Chondrocyte (in vitro differentiated cells): ENCODE measurements around the gene GRK5. TPM values are rescaled to one million over a fixed set of nuclear protein-coding genes. Genes with fewer than 3 reads are reported as not detected.

Experiments used
- DNase-seq: peaks from one replicate; pipeline ENCODE4 v3.0.0; 2021; ENCODE audit warnings: mixed read lengths, low spot score
- H3K27ac Mint-ChIP-seq: one replicate; pipeline ENCODE4 v1.8.0; 2021; ENCODE audit warnings: mild to moderate bottlenecking, moderate library complexity, mixed read lengths; ENCODE audit not compliant: unreplicated experiment
- H3K27me3 Mint-ChIP-seq: 2 replicates; pipeline ENCODE4 v1.8.0; 2021; ENCODE audit warnings: low read depth, mixed read lengths
- H3K36me3 Mint-ChIP-seq: 2 replicates; pipeline ENCODE4 v1.8.0; 2021; ENCODE audit warnings: low read depth, mixed read lengths
- H3K4me1 Mint-ChIP-seq: 2 replicates; pipeline ENCODE4 v1.8.0; 2021; ENCODE audit warnings: low read depth, mild to moderate bottlenecking, mixed read lengths
- H3K4me3 Mint-ChIP-seq: one replicate; pipeline ENCODE4 v1.8.0; 2021; ENCODE audit warnings: mild to moderate bottlenecking, moderate library complexity, mixed read lengths; ENCODE audit not compliant: unreplicated experiment
- H3K9me3 Mint-ChIP-seq: 2 replicates; pipeline ENCODE4 v1.8.0; 2021; ENCODE audit warnings: low read depth, mixed read lengths
- total RNA-seq: library from RNA; stranded (reverse); gene quantifications from 3 replicates; pipeline ENCODE4 v1.2.1, GENCODE V29; 2021
- TF ChIP-seq, protein P1 (sequence below): fragments of 200-600 bp; sonication (generic); IDR thresholded peaks from 2 replicates; pipeline ENCODE4 v1.5.0; 2021; ENCODE audit warnings: antibody characterized with exemption, mild to moderate bottlenecking, moderate library complexity

Gene GRK5
- total RNA-seq, 1 donor from 2014 or later, result 16.4 TPM

DNA sequence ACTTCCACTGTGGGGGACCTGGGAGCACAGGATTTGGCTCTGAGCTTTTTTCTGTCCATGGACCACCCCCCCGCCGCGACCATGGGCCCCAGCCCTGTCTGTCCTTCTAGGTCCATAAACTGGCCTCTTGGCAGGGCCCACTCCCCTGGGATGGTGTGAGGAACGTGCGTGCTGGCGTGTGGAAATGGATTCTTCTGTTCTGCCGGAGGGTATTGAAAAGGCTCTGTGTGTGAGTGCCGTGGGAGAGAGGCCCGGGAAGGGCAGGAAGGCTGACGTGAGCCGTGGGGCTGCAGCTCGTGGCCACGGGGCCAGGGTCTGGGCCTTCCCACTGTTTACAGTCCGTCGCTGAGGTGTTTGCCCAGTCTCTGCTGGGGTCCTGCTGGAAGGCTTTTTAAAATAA is 123.7 kb downstream of the GRK5 start:
- Mint-ChIP-seq H3K36me3 (peaks cover 4% of the 10 kb centered on the region), H3K27ac (peak overlapping the region; percentile 9), H3K27me3 (no peaks in the 10 kb centered on the region), H3K4me1 (peaks cover 4% of the 10 kb centered on the region), H3K4me3 (no peak overlapping the region), H3K9me3 (no peaks in the 10 kb centered on the region)
- TF ChIP-seq, protein P1, sequence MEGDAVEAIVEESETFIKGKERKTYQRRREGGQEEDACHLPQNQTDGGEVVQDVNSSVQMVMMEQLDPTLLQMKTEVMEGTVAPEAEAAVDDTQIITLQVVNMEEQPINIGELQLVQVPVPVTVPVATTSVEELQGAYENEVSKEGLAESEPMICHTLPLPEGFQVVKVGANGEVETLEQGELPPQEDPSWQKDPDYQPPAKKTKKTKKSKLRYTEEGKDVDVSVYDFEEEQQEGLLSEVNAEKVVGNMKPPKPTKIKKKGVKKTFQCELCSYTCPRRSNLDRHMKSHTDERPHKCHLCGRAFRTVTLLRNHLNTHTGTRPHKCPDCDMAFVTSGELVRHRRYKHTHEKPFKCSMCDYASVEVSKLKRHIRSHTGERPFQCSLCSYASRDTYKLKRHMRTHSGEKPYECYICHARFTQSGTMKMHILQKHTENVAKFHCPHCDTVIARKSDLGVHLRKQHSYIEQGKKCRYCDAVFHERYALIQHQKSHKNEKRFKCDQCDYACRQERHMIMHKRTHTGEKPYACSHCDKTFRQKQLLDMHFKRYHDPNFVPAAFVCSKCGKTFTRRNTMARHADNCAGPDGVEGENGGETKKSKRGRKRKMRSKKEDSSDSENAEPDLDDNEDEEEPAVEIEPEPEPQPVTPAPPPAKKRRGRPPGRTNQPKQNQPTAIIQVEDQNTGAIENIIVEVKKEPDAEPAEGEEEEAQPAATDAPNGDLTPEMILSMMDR, result no peak
- DNase-seq, result no peak

DNA sequence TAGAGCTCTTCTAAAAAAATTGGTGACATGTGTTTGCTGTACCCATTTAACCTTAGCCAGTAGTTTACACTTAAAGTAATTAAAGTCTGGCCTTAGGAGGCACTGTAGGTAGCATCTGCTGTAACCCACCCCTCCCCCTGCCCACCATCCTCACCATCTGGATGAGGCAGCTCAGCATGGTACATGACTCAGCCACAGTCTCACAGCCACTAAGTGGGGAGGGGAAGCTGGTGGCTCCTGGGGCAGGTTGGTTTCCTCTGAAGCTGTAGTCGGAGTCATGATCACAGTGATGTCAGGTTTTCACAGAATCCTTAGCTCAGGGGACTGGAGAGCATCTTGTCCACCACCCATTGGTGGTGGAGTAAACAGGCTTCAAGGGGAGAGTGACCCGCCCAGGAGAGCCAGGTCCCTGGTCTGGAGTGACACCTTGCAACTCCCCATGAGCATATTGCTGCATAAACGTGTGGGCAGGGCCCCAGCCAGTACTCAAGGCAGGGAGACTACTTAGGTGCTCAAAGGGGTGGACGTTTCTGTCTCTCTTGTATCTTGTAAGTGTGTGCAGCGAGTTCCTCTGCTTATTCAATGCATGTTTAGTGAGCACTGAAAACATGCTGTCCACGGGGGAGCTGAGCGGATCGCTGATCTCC is 125.9 kb downstream of the GRK5 start:
- H3K36me3 Mint-ChIP-seq, result peaks cover 6% of the 10 kb centered on the region
- no peak for DNase-seq
- H3K4me3 Mint-ChIP-seq, result no peak overlapping the region
- H3K4me1 Mint-ChIP-seq, result peaks cover 8% of the 10 kb centered on the region
- H3K27ac Mint-ChIP-seq, result no peak overlapping the region
- no peaks in the 10 kb centered on the region for H3K27me3 Mint-ChIP-seq
- no peaks in the 10 kb centered on the region for H3K9me3 Mint-ChIP-seq
- TF ChIP-seq, protein P1, result no peak

DNA sequence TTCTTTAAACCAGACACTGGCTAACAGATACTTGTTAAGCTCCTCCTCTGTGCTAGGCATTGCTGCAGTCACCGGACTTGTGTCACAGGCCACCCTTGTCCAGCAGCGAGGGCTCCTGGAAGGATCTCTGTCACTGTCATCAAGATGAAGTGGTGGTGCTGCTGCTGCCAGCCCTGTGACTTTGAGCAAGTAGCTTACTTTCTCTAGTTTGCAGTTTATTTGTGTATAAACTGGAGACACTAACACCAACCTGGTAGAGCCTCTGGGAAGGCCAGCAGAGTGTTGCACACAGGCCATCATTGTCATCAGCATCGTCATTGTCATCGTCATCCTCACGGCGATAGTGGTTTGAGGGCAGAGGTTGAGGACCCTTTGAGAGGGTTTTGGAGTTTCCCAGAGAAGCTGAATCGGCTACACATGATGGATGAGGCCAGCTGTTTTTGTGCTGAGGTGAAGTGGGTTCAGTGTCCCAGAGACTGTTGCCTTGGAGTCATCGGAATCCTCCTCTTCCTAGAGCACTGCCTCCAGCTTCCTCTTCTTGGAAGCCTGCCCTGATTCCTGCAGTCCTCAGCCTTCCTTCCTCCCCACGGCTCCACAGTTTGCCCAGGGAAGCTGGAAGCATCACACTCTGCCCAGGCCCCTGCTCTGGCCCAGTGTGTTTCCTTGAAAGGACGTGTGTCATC is 128.4 kb downstream of the GRK5 start:
- H3K27ac Mint-ChIP-seq, result no peak overlapping the region
- H3K27me3 Mint-ChIP-seq, result no peaks in the 10 kb centered on the region

DNA sequence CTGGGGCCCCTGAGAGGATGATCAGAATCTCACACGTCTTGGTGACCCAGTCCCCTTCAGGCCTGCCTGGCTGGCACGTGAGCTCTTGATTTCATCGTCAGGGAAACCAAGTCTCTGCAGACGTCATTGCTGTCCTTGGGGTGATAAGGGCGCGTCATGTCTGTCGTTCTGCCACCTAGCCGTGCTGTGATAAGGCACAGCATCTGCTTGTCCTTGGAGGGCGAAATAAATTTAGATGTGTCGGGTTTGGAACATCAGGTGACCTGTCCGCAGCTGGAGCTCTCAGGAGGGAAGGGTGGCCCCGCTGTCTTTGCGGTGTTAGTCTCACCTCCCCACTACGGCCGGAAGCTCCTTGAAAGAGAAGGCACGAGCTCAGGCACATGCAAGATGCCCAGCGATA is 129.2 kb downstream of the GRK5 start:
- H3K4me1 Mint-ChIP-seq, result peaks cover 16% of the 10 kb centered on the region
- DNase-seq, result no peak

More for the DNA sequence above, 128.4 kb downstream of the GRK5 start:
- TF ChIP-seq, protein P1, result no peak
- H3K4me1 Mint-ChIP-seq, result peaks cover 12% of the 10 kb centered on the region
- H3K36me3 Mint-ChIP-seq, result peaks cover 6% of the 10 kb centered on the region
- H3K4me3 Mint-ChIP-seq, result no peak overlapping the region
- H3K9me3 Mint-ChIP-seq, result no peaks in the 10 kb centered on the region
- DNase-seq, result no peak

DNA sequence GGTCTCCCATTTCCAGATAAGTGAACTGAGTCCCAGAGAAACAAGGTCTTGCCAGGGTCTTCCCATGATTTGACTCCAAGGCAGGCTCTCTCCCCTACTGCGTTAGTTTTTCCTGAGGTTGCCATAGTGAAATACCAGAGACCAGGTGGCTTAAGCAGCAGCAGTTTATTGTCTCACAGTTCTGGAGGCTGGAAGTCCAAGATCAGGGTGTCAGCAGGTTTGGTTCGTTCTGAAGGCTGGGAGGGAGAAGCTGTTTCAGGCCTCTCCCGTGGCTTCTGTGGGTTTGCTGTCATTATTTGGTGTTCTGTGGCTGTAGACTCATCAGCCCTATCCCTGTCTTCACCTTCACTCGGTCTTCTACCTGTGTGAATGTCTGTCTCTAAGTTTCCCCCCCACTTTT is 129.9 kb downstream of the GRK5 start:
- Mint-ChIP-seq H3K36me3 (peaks cover 6% of the 10 kb centered on the region), H3K27me3 (no peaks in the 10 kb centered on the region), H3K4me3 (no peak overlapping the region), H3K27ac (no peak overlapping the region), H3K4me1 (peaks cover 20% of the 10 kb centered on the region), H3K9me3 (no peaks in the 10 kb centered on the region)
- TF ChIP-seq, protein P1, result no peak
- DNase-seq, result no peak

More for the DNA sequence above, 129.2 kb downstream of the GRK5 start:
- Mint-ChIP-seq H3K9me3 (no peaks in the 10 kb centered on the region), H3K4me3 (no peak overlapping the region), H3K27me3 (no peaks in the 10 kb centered on the region), H3K36me3 (peaks cover 6% of the 10 kb centered on the region), H3K27ac (no peak overlapping the region)
- TF ChIP-seq, protein P1, result no peak
